Astrocyte (in vitro differentiated cells and primary cell): ENCODE measurements around the gene KRI1. TPM values are rescaled to one million over a fixed set of nuclear protein-coding genes. Genes with fewer than 3 reads are reported as not detected.
A peak's percentile ranks its signal among the peaks of the same experiment; 100 is the strongest.

Experiments used
- DNase-seq: peaks from one replicate; pipeline ENCODE4 v3.0.0-alpha.2; 2010; ENCODE audit warnings: low read depth
- FAIRE-seq: peaks from 2 replicates; lab custom pipeline; 2011; peaks lifted over from hg19 to GRCh38; lab: Jason Lieb, UNC
- H2AFZ ChIP-seq: 2 replicates; pipeline ENCODE4 v1.6.0; 2012; ENCODE audit warnings: low read depth, low read length, inconsistent platforms
- H3K27ac ChIP-seq: 2 replicates; pipeline ENCODE4 v1.5.1; 2011; ENCODE audit warnings: low read depth, low read length, inconsistent platforms
- H3K27me3 ChIP-seq: 2 replicates; pipeline ENCODE4 v1.6.0; 2011; ENCODE audit warnings: low read length, inconsistent platforms; ENCODE audit not compliant: insufficient read depth
- H3K36me3 ChIP-seq: 2 replicates; pipeline ENCODE4 v1.5.1; 2011; ENCODE audit warnings: low read length, inconsistent platforms; ENCODE audit not compliant: insufficient read depth
- H3K4me1 ChIP-seq: 2 replicates; pipeline ENCODE4 v1.5.1; 2011; ENCODE audit warnings: low read length, inconsistent platforms; ENCODE audit not compliant: insufficient read depth
- H3K4me2 ChIP-seq: 2 replicates; pipeline ENCODE4 v1.6.0; 2012; ENCODE audit warnings: low read length, inconsistent platforms
- H3K4me3 ChIP-seq: 2 replicates; pipeline ENCODE4 v1.5.1; 2011; ENCODE audit warnings: low read depth, mild to moderate bottlenecking, low read length, inconsistent platforms; ENCODE audit not compliant: insufficient read depth
- H3K79me2 ChIP-seq: 2 replicates; pipeline ENCODE4 v1.6.0; 2012; ENCODE audit warnings: mild to moderate bottlenecking, low read length, inconsistent platforms; ENCODE audit not compliant: insufficient read depth
- H3K9ac ChIP-seq: 2 replicates; pipeline ENCODE4 v1.6.0; 2012; ENCODE audit warnings: mild to moderate bottlenecking, low read length, inconsistent platforms
- H3K9me3 ChIP-seq: 2 replicates; pipeline ENCODE4 v1.5.1; 2012; ENCODE audit warnings: low read depth, mild to moderate bottlenecking, low read length, inconsistent platforms; ENCODE audit not compliant: insufficient read depth
- H4K20me1 ChIP-seq: 2 replicates; pipeline ENCODE4 v1.6.0; 2012; ENCODE audit warnings: low read length, inconsistent platforms; ENCODE audit not compliant: insufficient read depth
- H3K27ac Mint-ChIP-seq: one replicate; pipeline ENCODE4 v1.8.0; 2021; ENCODE audit warnings: mild to moderate bottlenecking, mixed read lengths; ENCODE audit not compliant: unreplicated experiment
- H3K27me3 Mint-ChIP-seq: one replicate; pipeline ENCODE4 v1.8.0; 2021; ENCODE audit warnings: low read depth, mixed read lengths; ENCODE audit not compliant: unreplicated experiment
- H3K36me3 Mint-ChIP-seq: one replicate; pipeline ENCODE4 v1.8.0; 2021; ENCODE audit warnings: low read depth, mixed read lengths; ENCODE audit not compliant: unreplicated experiment
- H3K4me1 Mint-ChIP-seq: one replicate; pipeline ENCODE4 v1.8.0; 2021; ENCODE audit warnings: low read depth, mixed read lengths; ENCODE audit not compliant: unreplicated experiment
- H3K4me3 Mint-ChIP-seq: one replicate; pipeline ENCODE4 v1.8.0; 2021; ENCODE audit warnings: mild to moderate bottlenecking, moderate library complexity, mixed read lengths; ENCODE audit not compliant: unreplicated experiment
- H3K9me3 Mint-ChIP-seq: one replicate; pipeline ENCODE4 v1.8.0; 2021; ENCODE audit warnings: mild to moderate bottlenecking, mixed read lengths; ENCODE audit not compliant: unreplicated experiment
- CTCF ChIP-seq: IDR thresholded peaks from 2 replicates; pipeline ENCODE4 v1.5.1; 2011; ENCODE audit warnings: low read depth, mild to moderate bottlenecking, inconsistent platforms, low read length, moderate library complexity; ENCODE audit not compliant: insufficient read depth
- EZH2 ChIP-seq: IDR thresholded peaks from 2 replicates; pipeline ENCODE4 v1.6.1; 2012; ENCODE audit warnings: mild to moderate bottlenecking, low read length, inconsistent platforms; ENCODE audit not compliant: insufficient read depth
- microRNA-seq: library from miRNA; unstranded; fragments of <30 nt; microRNA quantifications from one replicate; pipeline ENCODE4 v1.2.0, GENCODE V29; 2020
- total RNA-seq: library from RNA; stranded (reverse); gene quantifications from 2 replicates; pipeline ENCODE4 v1.2.1, GENCODE V29; 2021

The KRI1 gene
- total RNA-seq, 1 donor from 2014 or later = 14.1 TPM

GRCh38 chr19:10505583-10506229, 60.1 kb downstream of the KRI1 start:
- H3K36me3 ChIP-seq = no peaks in the 10 kb centered on the region
- DNase-seq = no peak
- peaks cover 19% of the 10 kb centered on the region for H3K79me2 ChIP-seq
- H3K27ac ChIP-seq = no peak overlapping the region
- H3K27ac Mint-ChIP-seq = peak overlapping the region; percentile 62
- peaks cover 3% of the 10 kb centered on the region for H4K20me1 ChIP-seq
- no peak overlapping the region for H3K4me2 ChIP-seq
- no peak overlapping the region for H3K4me3 Mint-ChIP-seq
- H3K36me3 Mint-ChIP-seq = peaks cover 5% of the 10 kb centered on the region
- peaks cover 11% of the 10 kb centered on the region for H3K4me1 ChIP-seq
- peak; percentile 66 for TF ChIP-seq CTCF
- no peak for TF ChIP-seq EZH2
- no peaks in the 10 kb centered on the region for H3K27me3 Mint-ChIP-seq
- H3K9me3 Mint-ChIP-seq = no peaks in the 10 kb centered on the region
- FAIRE-seq = no peak
- H3K27me3 ChIP-seq = no peaks in the 10 kb centered on the region
- H3K4me3 ChIP-seq = no peak overlapping the region
- no peaks in the 10 kb centered on the region for H3K9me3 ChIP-seq
- no peak overlapping the region for H3K9ac ChIP-seq
- no peak overlapping the region for H2AFZ ChIP-seq
- H3K4me1 Mint-ChIP-seq = peaks cover 4% of the 10 kb centered on the region

Small RNA genes within 50 kb of the gene (microRNA-seq; reads per million reads assigned to microRNA genes)
- not detected for gene MIR1238

Other genes with a start within 250 kb of the KRI1 start
- gene FDX2, start 250.0 kb downstream of the KRI1 start, total RNA-seq = 18.6 and 24.4 TPM in 2 replicates
- 27.5 and 29.6 TPM in 2 replicates for gene RAVER1, start 232.5 kb downstream of the KRI1 start, total RNA-seq
- gene ICAM3, start 226.4 kb downstream of the KRI1 start, total RNA-seq = 10.9 and 12.4 TPM in 2 replicates
- gene TYK2, start 185.4 kb downstream of the KRI1 start, total RNA-seq = 76.5 and 82.7 TPM in 2 replicates
- 240 TPM in 2 replicates for gene CDC37, start 162.5 kb downstream of the KRI1 start, total RNA-seq
- gene PDE4A, start 145.5 kb downstream of the KRI1 start, total RNA-seq = 3.2 and 3.8 TPM in 2 replicates
- 43.6 and 49.4 TPM in 2 replicates for gene KEAP1, start 62.7 kb downstream of the KRI1 start, total RNA-seq
- gene S1PR5, start 48.6 kb downstream of the KRI1 start, total RNA-seq = 1.00 and 1.1 TPM in 2 replicates
- gene ATG4D, start 22.1 kb downstream of the KRI1 start, total RNA-seq = 23.5 and 24.8 TPM in 2 replicates
- gene CDKN2D, start 3.0 kb upstream of the KRI1 start, total RNA-seq = 5.4 and 6.1 TPM in 2 replicates
- 1.7 and 4.5 TPM in 2 replicates for gene AP1M2, start 21.3 kb upstream of the KRI1 start, total RNA-seq
- gene SLC44A2, start 59.5 kb upstream of the KRI1 start, total RNA-seq = 91.6 and 94.5 TPM in 2 replicates
- gene ILF3, start 88.3 kb upstream of the KRI1 start, total RNA-seq = 228 and 244 TPM in 2 replicates
- 27.3 and 27.5 TPM in 2 replicates for gene QTRT1, start 135.4 kb upstream of the KRI1 start, total RNA-seq
- 129 TPM in 2 replicates for gene DNM2, start 152.1 kb upstream of the KRI1 start, total RNA-seq